H1 (cell line): ENCODE results near the gene HOXB9. TPM values are rescaled to one million over a fixed set of nuclear protein-coding genes. Genes with fewer than 3 reads are reported as not detected.

Experiments
- CTCF ChIA-PET: fragments of 300-600 bp; sonication (Branson Sonifier 250); formaldehyde crosslinking; loops from one replicate; lab custom pipeline; 2021; ENCODE audit not compliant: partially characterized antibody; lab: Charles Lee
- POLR2A ChIA-PET: fragments of 300-600 bp; sonication (Branson Sonifier 250); formaldehyde crosslinking; loops from one replicate; lab custom pipeline; 2021; ENCODE audit warnings: inconsistent platforms; ENCODE audit not compliant: partially characterized antibody; lab: Charles Lee
- DNase-seq, 2 experiments: peaks; one replicate each; pipeline versions ENCODE4 v3.0.0 to v3.0.0-alpha.2; 2010 to 2022; ENCODE audit warnings: low spot score in 2 of 2, low read depth in 1 of 2, mixed read lengths in 1 of 2
- FAIRE-seq: peaks from 2 replicates; lab custom pipeline; 2011; peaks lifted over from hg19 to GRCh38; lab: Jason Lieb, UNC
- H2AFZ ChIP-seq: 2 replicates; pipeline ENCODE4 v1.8.1; 2012; ENCODE audit warnings: low read length, inconsistent platforms
- H2AK5ac ChIP-seq: 2 replicates; pipeline ENCODE4 v1.6.1; 2013; ENCODE audit warnings: low read depth, low read length
- H2BK120ac ChIP-seq: replicated peaks from 2 replicates; pipeline ENCODE3; 2013; ENCODE audit warnings: low read depth, low read length, inconsistent platforms
- H2BK12ac ChIP-seq: 2 replicates; pipeline ENCODE4 v1.6.1; 2013; ENCODE audit warnings: low read depth, low read length
- H2BK15ac ChIP-seq: 2 replicates; pipeline ENCODE4 v1.6.1; 2013; ENCODE audit warnings: low read length
- H2BK20ac ChIP-seq: 2 replicates; pipeline ENCODE4 v1.6.1; 2013; ENCODE audit warnings: low read length
- H2BK5ac ChIP-seq: 2 replicates; pipeline ENCODE4 v1.6.1; 2013; ENCODE audit warnings: low read depth, low read length
- H3K14ac ChIP-seq: 2 replicates; pipeline ENCODE4 v1.6.1; 2013; ENCODE audit warnings: inconsistent platforms; ENCODE audit not compliant: insufficient read length
- H3K18ac ChIP-seq: 2 replicates; pipeline ENCODE4 v1.6.1; 2013; ENCODE audit warnings: low read length; ENCODE audit errors: extremely low read depth
- H3K23ac ChIP-seq: 2 replicates; pipeline ENCODE4 v1.6.1; 2013; ENCODE audit warnings: inconsistent platforms; ENCODE audit not compliant: insufficient read length
- H3K23me2 ChIP-seq: 2 replicates; pipeline ENCODE4 v1.6.1; 2013; ENCODE audit warnings: low read depth, low read length
- H3K27ac ChIP-seq: 2 replicates; pipeline ENCODE4 v1.6.1; 2011; ENCODE audit warnings: low read depth, low read length, inconsistent platforms
- H3K27me3 ChIP-seq, 4 experiments: replicated peaks in 1 of 4; 1 replicate in 1 of 4; 2 replicates in 3 of 4; pipeline versions ENCODE4 v1.6.1 to v1.8.1; 2011 to 2013; ENCODE audit warnings: low read length in 3 of 4, mild to moderate bottlenecking in 3 of 4, inconsistent platforms in 2 of 4, mixed read lengths in 2 of 4, moderate library complexity in 1 of 4; ENCODE audit not compliant: control insufficient read depth in 3 of 4, insufficient read depth in 3 of 4; ENCODE audit errors: extremely low read depth in 1 of 4
- H3K36me3 ChIP-seq, 4 experiments: 2 replicates each; pipeline versions ENCODE4 v1.6.1 to v1.8.1; 2011 to 2013; ENCODE audit warnings: mild to moderate bottlenecking in 4 of 4, low read length in 3 of 4, moderate library complexity in 2 of 4, control low read depth in 1 of 4, inconsistent platforms in 1 of 4; ENCODE audit not compliant: insufficient read depth in 4 of 4, control insufficient read depth in 2 of 4
- H3K4ac ChIP-seq: replicated peaks from 2 replicates; pipeline ENCODE3; 2013; ENCODE audit warnings: low read length, low read depth, mixed read lengths, inconsistent platforms; ENCODE audit not compliant: insufficient read length
- H3K4me1 ChIP-seq, 4 experiments: replicated peaks in 1 of 4; 1 replicate in 1 of 4; 2 replicates in 3 of 4; pipeline versions ENCODE4 v1.6.1 to v1.8.1; 2011 to 2013; ENCODE audit warnings: low read length in 3 of 4, inconsistent platforms in 2 of 4, mixed read lengths in 1 of 4; ENCODE audit not compliant: insufficient read depth in 4 of 4, control insufficient read depth in 3 of 4
- H3K4me2 ChIP-seq, 2 experiments: 2 replicates each; pipeline versions ENCODE4 v1.6.1 to v1.8.1; 2011 to 2013; ENCODE audit warnings: low read depth in 2 of 2, low read length in 2 of 2, control low read depth in 1 of 2, inconsistent platforms in 1 of 2, mild to moderate bottlenecking in 1 of 2; ENCODE audit not compliant: insufficient read depth in 1 of 2
- H3K4me3 ChIP-seq, 4 experiments: fragments of 200-600, 300-600 bp in 1 of 4; sonication (generic), shearing (Covaris generic), sonication (Bioruptor Twin) in 1 of 4; 2 replicates each; pipeline versions ENCODE4 v1.5.1 to v1.8.1; 2011 to 2016; ENCODE audit warnings: low read length in 4 of 4, low read depth in 3 of 4, control low read depth in 2 of 4, inconsistent platforms in 2 of 4, mild to moderate bottlenecking in 2 of 4, mixed read lengths in 1 of 4, moderate library complexity in 1 of 4; ENCODE audit not compliant: insufficient read depth in 2 of 4; ENCODE audit errors: extremely low read depth in 1 of 4
- H3K56ac ChIP-seq: replicated peaks from 2 replicates; pipeline ENCODE3; 2013; ENCODE audit warnings: low read depth, mild to moderate bottlenecking, mixed read lengths, low read length, inconsistent platforms; ENCODE audit not compliant: insufficient read length
- H3K79me1 ChIP-seq: 2 replicates; pipeline ENCODE4 v1.6.1; 2013; ENCODE audit warnings: low read depth, low read length, control low read depth
- H3K79me2 ChIP-seq, 2 experiments: 2 replicates each; pipeline versions ENCODE4 v1.6.1 to v1.8.1; 2012 to 2013; ENCODE audit warnings: low read length in 2 of 2, mild to moderate bottlenecking in 2 of 2, inconsistent platforms in 1 of 2; ENCODE audit not compliant: insufficient read depth in 2 of 2, control insufficient read depth in 1 of 2
- H3K9ac ChIP-seq, 4 experiments: replicated peaks in 1 of 4; 1 replicate in 1 of 4; 2 replicates in 3 of 4; pipeline versions ENCODE4 v1.6.1 to v1.8.1; 2011 to 2013; ENCODE audit warnings: low read depth in 3 of 4, low read length in 3 of 4, control low read depth in 2 of 4, mild to moderate bottlenecking in 2 of 4, moderate library complexity in 2 of 4, inconsistent platforms in 1 of 4; ENCODE audit errors: extremely low read depth in 1 of 4
- H3K9me3 ChIP-seq, 2 experiments: 2 replicates each; pipeline versions ENCODE4 v1.6.1 to v1.8.1; 2012 to 2013; ENCODE audit warnings: mild to moderate bottlenecking in 2 of 2, moderate library complexity in 2 of 2, control low read depth in 1 of 2, inconsistent platforms in 1 of 2, low read depth in 1 of 2, low read length in 1 of 2, mixed read lengths in 1 of 2; ENCODE audit not compliant: insufficient read depth in 2 of 2
- H4K20me1 ChIP-seq, 2 experiments: replicated peaks in 1 of 2; 2 replicates each; pipeline versions ENCODE3 to v1.8.1; 2011 to 2013; ENCODE audit warnings: inconsistent platforms in 2 of 2, low read length in 2 of 2, mild to moderate bottlenecking in 1 of 2; ENCODE audit not compliant: insufficient read depth in 2 of 2, control insufficient read depth in 1 of 2
- H4K5ac ChIP-seq: 2 replicates; pipeline ENCODE4 v1.6.1; 2013; ENCODE audit warnings: low read length, low read depth, mixed read lengths, inconsistent platforms; ENCODE audit not compliant: insufficient read length
- H4K8ac ChIP-seq: 2 replicates; pipeline ENCODE4 v1.8.0; 2013; ENCODE audit warnings: mild to moderate bottlenecking, moderate library complexity, low read length, inconsistent platforms; ENCODE audit not compliant: insufficient read depth; ENCODE audit errors: extremely low read depth
- H4K91ac ChIP-seq: replicated peaks from 2 replicates; pipeline ENCODE3; 2013; ENCODE audit warnings: low read length, mixed read lengths, inconsistent platforms; ENCODE audit not compliant: insufficient read length
- CBX8 ChIP-seq: fragments of 300-800, 300-1000 bp; sonication (generic); IDR thresholded peaks from 2 replicates; pipeline ENCODE4 v1.7.1; 2016; ENCODE audit warnings: low read depth, low read length, borderline replicate concordance
- EZH2 ChIP-seq: fragments of 200-600 bp; sonication (generic); IDR thresholded peaks from 2 replicates; pipeline ENCODE4 v1.7.1; 2012; ENCODE audit warnings: low read depth, mild to moderate bottlenecking, moderate library complexity, low read length, inconsistent platforms; ENCODE audit not compliant: severe bottlenecking
- KDM5A ChIP-seq: fragments of 200-600 bp; IDR thresholded peaks from 2 replicates; pipeline ENCODE4 v1.7.1; 2012; ENCODE audit warnings: mild to moderate bottlenecking, low read length, inconsistent platforms, mixed read lengths
- SUZ12 ChIP-seq: fragments of 200-600 bp; sonication (generic); IDR thresholded peaks from 2 replicates; pipeline ENCODE4 v1.6.1; 2012; ENCODE audit warnings: mild to moderate bottlenecking, inconsistent platforms, low read length, moderate library complexity, mixed read lengths
- WGBS, 2 experiments: shearing (Covaris generic) in 1 of 2; methylation state at CpG; one replicate each; pipeline versions ENCODE4 v1.1.6 to v1.1.7; 2013 to 2015; ENCODE audit warnings: low lambda C conversion rate in 2 of 2, mixed read lengths in 2 of 2, inconsistent platforms in 1 of 2, low coverage in 1 of 2, missing lambda C conversion rate in 1 of 2; ENCODE audit not compliant: insufficient replicate concordance in 2 of 2, insufficient coverage in 1 of 2, insufficient read length in 1 of 2; ENCODE audit errors: extremely low coverage in 1 of 2, missing lambda C conversion rate in 1 of 2; 5-methylcytosine and 5-hydroxymethylcytosine counted together
- polyA plus RNA-seq, 7 experiments: library from polyadenylated mRNA; depleted of rRNA in 3 of 7; stranded (reverse) in 5 of 7; unstranded in 2 of 7; fragments of >200 nt in 5 of 7; fragments of 200-250 nt in 2 of 7; gene quantifications; 1 replicate in 5 of 7; 2 replicates in 1 of 7; 4 replicates in 1 of 7; pipeline versions ENCODE4 v1.2.1 to v1.2.3, GENCODE V29; 2011 to 2013; ENCODE audit warnings: missing spikeins in 2 of 7, mixed read lengths in 2 of 7
- total RNA-seq: library from RNA; stranded (reverse); fragmentation: NEBNext Ultra II Directional; extraction: Animal tissue kit (Norgen Biotek cat#: 25700); gene quantifications from 2 replicates; pipeline ENCODE4 v1.2.1, GENCODE V29; 2021

HOXB9 gene
- total and polyA plus RNA-seq, 2 of the 8 experiments (the other 6 are each of a cell fraction or from before 2014, with no cell fraction given), result not detected

- H3K4me1 ChIP-seq, result peaks cover 0 to 4% (median 2%) of the 10 kb centered on the region in 4 experiments; a peak in 4 of 7 replicates
- H4K20me1 ChIP-seq, result peaks cover 23 to 40% of the 10 kb centered on the region in 2 experiments
- no peak overlapping the region for H3K18ac ChIP-seq
- TF ChIP-seq SUZ12 (peak; percentile 39; the same call in 1 of the 2 replicates), CBX8 (peak; percentile 27; the same call in 1 of the 2 replicates), EZH2 (peak; percentile 9), KDM5A (no peak)
- H3K79me2 ChIP-seq, result no peaks in the 10 kb centered on the region
- no peak overlapping the region for H3K14ac ChIP-seq
- H2AK5ac ChIP-seq, result peak overlapping the region; percentile 100
- H4K5ac ChIP-seq, result no peak overlapping the region
- POLR2A ChIA-PET, result interaction anchor here (1.1 kb wide), 1 partner anchor 19 kb away, joined by 4 read pairs; the partner anchor contains the start of gene HOXB9
- H2BK5ac ChIP-seq, result no peak overlapping the region
- H3K4me3 ChIP-seq, result no peak overlapping the region
- H2AFZ ChIP-seq, result no peak overlapping the region
- H2BK15ac ChIP-seq, result peak overlapping the region; percentile 92
- WGBS, 2 experiments, result 32% methylated on average over 7 of the region's 9 CpGs; no CpG with 5 or more reads in 1 of the 2 experiments
- FAIRE-seq (no peak), DNase-seq (no peak)
- H4K8ac ChIP-seq, result no peak overlapping the region
- H3K4me2 ChIP-seq, result no peak overlapping the region
- H3K23me2 ChIP-seq, result peaks cover 2% of the 10 kb centered on the region; the same call in 1 of the 2 replicates
- no peak overlapping the region for H3K23ac ChIP-seq
- no peak overlapping the region for H3K56ac ChIP-seq
- no peak overlapping the region for H2BK120ac ChIP-seq
- H3K9ac ChIP-seq, result no peak overlapping the region
- peaks cover 0 to 11% (median 0%) of the 10 kb centered on the region in 4 experiments; a peak in 1 of 8 replicates for H3K36me3 ChIP-seq
- H3K9me3 ChIP-seq, result no peaks in the 10 kb centered on the region
- peak overlapping the region; percentile 99 for H2BK12ac ChIP-seq
- H3K4ac ChIP-seq, result peak overlapping the region; percentile 39
- CTCF ChIA-PET, result interaction anchor here (0.6 to 2.5 kb wide), 11 partner anchors 19 to 1427 kb away, joined by 3 to 8 read pairs (median 5); partner anchors contain the start of gene HOXB9
- H3K27me3 ChIP-seq, result peaks cover 97 to 100% (median 99%) of the 10 kb centered on the region in 4 experiments
- no peaks in the 10 kb centered on the region for H3K79me1 ChIP-seq
- no peak overlapping the region for H4K91ac ChIP-seq
- no peak overlapping the region; the same call in 1 of the 2 replicates for H2BK20ac ChIP-seq
- H3K27ac ChIP-seq, result no peak overlapping the region
Measured at GRCh38 chr17:48606892-48607614, 19.1 kb downstream of the HOXB9 start.
